NCI-H128 (cell line): ENCODE measurements around the gene FASTKD2.

ENCODE experiments used
- DNase-seq: peaks from one replicate; lab custom pipeline; 2025; ENCODE audit not compliant: unreplicated experiment; lab: John Stamatoyannopoulos, UW

FASTKD2 gene

GRCh38 chr2:206836722-206837121 lies 71.3 kb downstream of the FASTKD2 start:
- no peak for DNase-seq

GRCh38 chr2:206837775-206838174 lies 72.4 kb downstream of the FASTKD2 start:
- DNase-seq = no peak

GRCh38 chr2:206838690-206839089 lies 73.3 kb downstream of the FASTKD2 start:
- DNase-seq = no peak

GRCh38 chr2:206840999-206841398 lies 75.6 kb downstream of the FASTKD2 start:
- no peak for DNase-seq
